ENCODE data around the gene DNASE2. TPM values are rescaled to one million over a fixed set of nuclear protein-coding genes. Genes with fewer than 3 reads are reported as not detected.

The DNASE2 gene
- total RNA-seq, 1 experiment from 2014 or later: 35.7 TPM

- TF ChIP-seq ZNF281 (CRISPR knock-in tag; IDR thresholded peaks at IDR 0.05): no peak
- no peak for TF ChIP-seq ELF4 (CRISPR knock-in tag; IDR thresholded peaks at IDR 0.05; ENCODE audit: low read depth)
- TF ChIP-seq JUN (CRISPR knock-in tag; IDR thresholded peaks at IDR 0.05): no peak
- no peak for TF ChIP-seq SOX15 (CRISPR knock-in tag; IDR thresholded peaks at IDR 0.05)
- no peak for TF ChIP-seq ESRRA (CRISPR knock-in tag; IDR thresholded peaks at IDR 0.05; ENCODE audit: borderline replicate concordance)
- TF ChIP-seq ZNF671 (CRISPR knock-in tag; IDR thresholded peaks at IDR 0.05): no peak
- no peak for TF ChIP-seq GRHL2 (CRISPR knock-in tag; IDR thresholded peaks at IDR 0.05; ENCODE audit: insufficient replicate concordance, severe bottlenecking)
- TF ChIP-seq RELA (CRISPR knock-in tag; IDR thresholded peaks at IDR 0.05; ENCODE audit: borderline replicate concordance): no peak
- 0 out of 2 replicates have a peak, but pooled peaks have one; percentile 20 for TF ChIP-seq PRDM15 (CRISPR knock-in tag; IDR thresholded peaks at IDR 0.05)
- TF ChIP-seq ZNF396 (CRISPR knock-in tag; IDR thresholded peaks at IDR 0.05; ENCODE audit: borderline replicate concordance): no peak
- TF ChIP-seq, protein P1, sequence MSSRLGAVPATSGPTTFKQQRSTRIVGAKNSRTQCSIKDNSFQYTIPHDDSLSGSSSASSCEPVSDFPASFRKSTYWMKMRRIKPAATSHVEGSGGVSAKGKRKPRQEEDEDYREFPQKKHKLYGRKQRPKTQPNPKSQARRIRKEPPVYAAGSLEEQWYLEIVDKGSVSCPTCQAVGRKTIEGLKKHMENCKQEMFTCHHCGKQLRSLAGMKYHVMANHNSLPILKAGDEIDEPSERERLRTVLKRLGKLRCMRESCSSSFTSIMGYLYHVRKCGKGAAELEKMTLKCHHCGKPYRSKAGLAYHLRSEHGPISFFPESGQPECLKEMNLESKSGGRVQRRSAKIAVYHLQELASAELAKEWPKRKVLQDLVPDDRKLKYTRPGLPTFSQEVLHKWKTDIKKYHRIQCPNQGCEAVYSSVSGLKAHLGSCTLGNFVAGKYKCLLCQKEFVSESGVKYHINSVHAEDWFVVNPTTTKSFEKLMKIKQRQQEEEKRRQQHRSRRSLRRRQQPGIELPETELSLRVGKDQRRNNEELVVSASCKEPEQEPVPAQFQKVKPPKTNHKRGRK (CRISPR knock-in tag; IDR thresholded peaks at IDR 0.05; ENCODE audit: borderline replicate concordance): no peak
- TF ChIP-seq JAZF1 (CRISPR knock-in tag; IDR thresholded peaks at IDR 0.05): no peak
- TF ChIP-seq, protein P2, sequence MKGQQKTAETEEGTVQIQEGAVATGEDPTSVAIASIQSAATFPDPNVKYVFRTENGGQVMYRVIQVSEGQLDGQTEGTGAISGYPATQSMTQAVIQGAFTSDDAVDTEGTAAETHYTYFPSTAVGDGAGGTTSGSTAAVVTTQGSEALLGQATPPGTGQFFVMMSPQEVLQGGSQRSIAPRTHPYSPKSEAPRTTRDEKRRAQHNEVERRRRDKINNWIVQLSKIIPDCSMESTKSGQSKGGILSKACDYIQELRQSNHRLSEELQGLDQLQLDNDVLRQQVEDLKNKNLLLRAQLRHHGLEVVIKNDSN (CRISPR knock-in tag; IDR thresholded peaks at IDR 0.05): peak; percentile 33; the same call in 1 of the 2 replicates
- TF ChIP-seq ZNF317 (CRISPR knock-in tag; IDR thresholded peaks at IDR 0.05; ENCODE audit: borderline replicate concordance, low read depth): 0 out of 2 replicates have a peak, but pooled peaks have one; percentile 46
- TF ChIP-seq MYBL2 (CRISPR knock-in tag; IDR thresholded peaks at IDR 0.05): 0 out of 2 replicates have a peak, but pooled peaks have one; percentile 52
- no peak for TF ChIP-seq NR1H2 (CRISPR knock-in tag; IDR thresholded peaks at IDR 0.05)
- no peak; the same call in 1 of the 2 replicates for TF ChIP-seq ZNF138 (CRISPR knock-in tag; conservative IDR thresholded peaks at IDR 0.05)
- TF ChIP-seq, protein P3, sequence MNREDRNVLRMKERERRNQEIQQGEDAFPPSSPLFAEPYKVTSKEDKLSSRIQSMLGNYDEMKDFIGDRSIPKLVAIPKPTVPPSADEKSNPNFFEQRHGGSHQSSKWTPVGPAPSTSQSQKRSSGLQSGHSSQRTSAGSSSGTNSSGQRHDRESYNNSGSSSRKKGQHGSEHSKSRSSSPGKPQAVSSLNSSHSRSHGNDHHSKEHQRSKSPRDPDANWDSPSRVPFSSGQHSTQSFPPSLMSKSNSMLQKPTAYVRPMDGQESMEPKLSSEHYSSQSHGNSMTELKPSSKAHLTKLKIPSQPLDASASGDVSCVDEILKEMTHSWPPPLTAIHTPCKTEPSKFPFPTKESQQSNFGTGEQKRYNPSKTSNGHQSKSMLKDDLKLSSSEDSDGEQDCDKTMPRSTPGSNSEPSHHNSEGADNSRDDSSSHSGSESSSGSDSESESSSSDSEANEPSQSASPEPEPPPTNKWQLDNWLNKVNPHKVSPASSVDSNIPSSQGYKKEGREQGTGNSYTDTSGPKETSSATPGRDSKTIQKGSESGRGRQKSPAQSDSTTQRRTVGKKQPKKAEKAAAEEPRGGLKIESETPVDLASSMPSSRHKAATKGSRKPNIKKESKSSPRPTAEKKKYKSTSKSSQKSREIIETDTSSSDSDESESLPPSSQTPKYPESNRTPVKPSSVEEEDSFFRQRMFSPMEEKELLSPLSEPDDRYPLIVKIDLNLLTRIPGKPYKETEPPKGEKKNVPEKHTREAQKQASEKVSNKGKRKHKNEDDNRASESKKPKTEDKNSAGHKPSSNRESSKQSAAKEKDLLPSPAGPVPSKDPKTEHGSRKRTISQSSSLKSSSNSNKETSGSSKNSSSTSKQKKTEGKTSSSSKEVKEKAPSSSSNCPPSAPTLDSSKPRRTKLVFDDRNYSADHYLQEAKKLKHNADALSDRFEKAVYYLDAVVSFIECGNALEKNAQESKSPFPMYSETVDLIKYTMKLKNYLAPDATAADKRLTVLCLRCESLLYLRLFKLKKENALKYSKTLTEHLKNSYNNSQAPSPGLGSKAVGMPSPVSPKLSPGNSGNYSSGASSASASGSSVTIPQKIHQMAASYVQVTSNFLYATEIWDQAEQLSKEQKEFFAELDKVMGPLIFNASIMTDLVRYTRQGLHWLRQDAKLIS (CRISPR knock-in tag; IDR thresholded peaks at IDR 0.05; ENCODE audit: borderline replicate concordance): no peak
- no peak for TF ChIP-seq E2F1 (CRISPR knock-in tag; IDR thresholded peaks at IDR 0.05)
- no peak for TF ChIP-seq ZBTB43 (CRISPR knock-in tag; IDR thresholded peaks at IDR 0.05)
- no peak for TF ChIP-seq TP53 (CRISPR knock-in tag; IDR thresholded peaks at IDR 0.05)
- TF ChIP-seq ZNF232 (CRISPR knock-in tag; IDR thresholded peaks at IDR 0.05): no peak
Measured at GRCh38 chr19:12825254-12826131, 55.8 kb downstream of the DNASE2 start (continued).
